Adrenal gland (tissue), 5 donors: ENCODE measurements around the gene COX19.
A peak's percentile ranks its signal among the peaks of the same experiment; 100 is the strongest.

Source experiments
- POLR2A ChIP-seq, 2 donors: fragments of 450-650 bp; IDR thresholded peaks; one replicate each; pipeline ENCODE4 v1.6.1; 2017; ENCODE audit warnings: antibody characterized with exemption in 2 of 2, mild to moderate bottlenecking in 2 of 2, moderate library complexity in 1 of 2
- TF ChIP-seq, protein P1 (sequence below), 6 experiments: fragments of 450-650 bp in 4 of 6; fragments of 200-600 bp in 2 of 6; sonication (generic) in 1 of 6; IDR thresholded peaks; 1 replicate in 5 of 6; 2 replicates in 1 of 6; pipeline versions ENCODE4 v1.5.1 to v1.8.0; 2016 to 2021; ENCODE audit warnings: antibody characterized with exemption in 6 of 6, mild to moderate bottlenecking in 2 of 6, moderate library complexity in 1 of 6
- donor health status: DM: no; HTN: no; CAD: no.

DNA sequence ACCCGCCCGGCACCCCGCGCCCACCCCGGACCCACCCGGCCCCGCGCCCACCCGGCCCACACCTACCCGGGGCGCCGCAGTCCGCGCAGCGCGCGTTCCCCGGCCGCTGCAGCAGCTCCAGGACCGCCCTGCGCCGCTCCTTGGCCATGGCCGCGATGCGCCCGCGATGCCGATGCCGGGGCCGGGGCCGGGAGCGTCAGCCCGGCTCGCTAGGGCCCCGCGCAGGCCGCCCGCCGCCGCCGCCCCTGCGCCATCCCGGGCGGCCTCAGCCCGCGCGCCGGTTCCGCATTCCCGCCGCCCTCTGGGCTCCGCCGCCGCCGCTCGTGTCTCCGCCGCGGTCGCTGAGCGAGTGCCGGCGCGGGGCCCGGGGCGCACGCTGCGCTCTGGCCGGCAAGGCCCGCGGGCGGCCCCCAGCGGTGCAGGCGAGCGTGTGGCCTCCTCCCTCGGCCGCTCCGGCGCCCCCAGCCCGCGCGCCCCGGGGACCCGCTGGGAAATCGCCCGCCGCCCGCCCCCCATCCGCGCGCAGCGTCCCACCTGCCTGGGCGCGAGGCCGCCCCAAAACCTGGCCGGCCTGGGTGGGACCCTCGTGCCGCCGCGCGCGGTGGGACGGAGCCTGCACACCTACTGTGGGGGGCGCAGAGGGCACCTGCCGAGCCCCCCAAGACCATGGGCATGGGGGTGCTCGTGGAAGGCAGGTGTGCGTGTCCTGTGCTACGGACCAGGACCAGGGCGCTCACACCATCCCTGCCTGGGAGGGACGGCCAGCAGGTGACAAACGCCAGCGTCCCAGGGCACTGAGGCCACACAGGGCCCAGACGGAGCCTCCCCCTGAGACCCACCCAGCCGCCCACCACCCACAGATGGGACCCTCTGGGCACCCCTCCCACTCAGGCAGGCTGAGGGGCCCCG, 20.8 kb downstream of the COX19 start, which contains the start of gene ADAP1:
- TF ChIP-seq, protein P1, sequence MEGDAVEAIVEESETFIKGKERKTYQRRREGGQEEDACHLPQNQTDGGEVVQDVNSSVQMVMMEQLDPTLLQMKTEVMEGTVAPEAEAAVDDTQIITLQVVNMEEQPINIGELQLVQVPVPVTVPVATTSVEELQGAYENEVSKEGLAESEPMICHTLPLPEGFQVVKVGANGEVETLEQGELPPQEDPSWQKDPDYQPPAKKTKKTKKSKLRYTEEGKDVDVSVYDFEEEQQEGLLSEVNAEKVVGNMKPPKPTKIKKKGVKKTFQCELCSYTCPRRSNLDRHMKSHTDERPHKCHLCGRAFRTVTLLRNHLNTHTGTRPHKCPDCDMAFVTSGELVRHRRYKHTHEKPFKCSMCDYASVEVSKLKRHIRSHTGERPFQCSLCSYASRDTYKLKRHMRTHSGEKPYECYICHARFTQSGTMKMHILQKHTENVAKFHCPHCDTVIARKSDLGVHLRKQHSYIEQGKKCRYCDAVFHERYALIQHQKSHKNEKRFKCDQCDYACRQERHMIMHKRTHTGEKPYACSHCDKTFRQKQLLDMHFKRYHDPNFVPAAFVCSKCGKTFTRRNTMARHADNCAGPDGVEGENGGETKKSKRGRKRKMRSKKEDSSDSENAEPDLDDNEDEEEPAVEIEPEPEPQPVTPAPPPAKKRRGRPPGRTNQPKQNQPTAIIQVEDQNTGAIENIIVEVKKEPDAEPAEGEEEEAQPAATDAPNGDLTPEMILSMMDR (IDR thresholded peaks at IDR 0.05) = peak in 2 of 6 experiments; percentile 3 to 42
- no peak for TF ChIP-seq POLR2A (IDR thresholded peaks at IDR 0.05)
